Hepatocyte (in vitro differentiated cells): ENCODE measurements around the gene MKRN3. TPM values are rescaled to one million over a fixed set of nuclear protein-coding genes. Genes with fewer than 3 reads are reported as not detected.

Experiments used
- DNase-seq: peaks from one replicate; pipeline ENCODE4 v3.0.0-alpha.2; 2016; ENCODE audit warnings: low spot score
- H2AFZ ChIP-seq: fragments of 200-600 bp; sonication (generic); 2 replicates; pipeline ENCODE4 v1.6.0; 2016; ENCODE audit warnings: antibody characterized with exemption, mild to moderate bottlenecking
- H3K27ac ChIP-seq: fragments of 200-600 bp; sonication (generic); 2 replicates; pipeline ENCODE4 v1.5.1; 2016; ENCODE audit warnings: mild to moderate bottlenecking
- H3K27me3 ChIP-seq: fragments of 200-600 bp; sonication (generic); 2 replicates; pipeline ENCODE4 v1.6.1; 2016
- H3K36me3 ChIP-seq: fragments of 200-600 bp; sonication (generic); replicated peaks from 2 replicates; pipeline ENCODE4 v1.5.1; 2016; ENCODE audit warnings: low read depth; ENCODE audit not compliant: insufficient read depth
- H3K4me1 ChIP-seq: fragments of 200-600 bp; sonication (generic); 2 replicates; pipeline ENCODE4 v1.5.1; 2016; ENCODE audit warnings: mild to moderate bottlenecking, moderate library complexity; ENCODE audit not compliant: insufficient read depth
- H3K4me2 ChIP-seq: fragments of 200-600 bp; sonication (generic); 2 replicates; pipeline ENCODE4 v1.6.0; 2016
- H3K4me3 ChIP-seq: fragments of 200-600 bp; sonication (generic); 2 replicates; pipeline ENCODE4 v1.5.1; 2016; ENCODE audit warnings: mild to moderate bottlenecking
- H3K79me2 ChIP-seq: fragments of 200-600 bp; sonication (generic); 2 replicates; pipeline ENCODE4 v1.6.0; 2017; ENCODE audit warnings: mild to moderate bottlenecking
- H3K9me2 ChIP-seq: fragments of 200-600 bp; sonication (generic); replicated peaks from 2 replicates; pipeline ENCODE4 v1.6.0; 2017; ENCODE audit warnings: mild to moderate bottlenecking; ENCODE audit not compliant: insufficient read depth
- H3K9me3 ChIP-seq: fragments of 200-600 bp; sonication (generic); 2 replicates; pipeline ENCODE4 v1.5.1; 2016; ENCODE audit warnings: low read depth, mild to moderate bottlenecking
- H4K20me1 ChIP-seq: fragments of 200-600 bp; sonication (generic); 2 replicates; pipeline ENCODE4 v1.6.0; 2016; ENCODE audit warnings: mild to moderate bottlenecking; ENCODE audit not compliant: insufficient read depth, poor library complexity, severe bottlenecking
- CTCF ChIP-seq: fragments of 200-600 bp; sonication (generic); IDR thresholded peaks from 2 replicates; pipeline ENCODE4 v1.5.1; 2016; ENCODE audit warnings: antibody characterized with exemption, mild to moderate bottlenecking; ENCODE audit not compliant: poor library complexity
- EZH2 ChIP-seq: fragments of 200-600 bp; sonication (generic); IDR thresholded peaks from 2 replicates; pipeline ENCODE4 v1.6.1; 2016; ENCODE audit warnings: antibody characterized with exemption, mild to moderate bottlenecking, borderline replicate concordance
- EZH2phosphoT487 ChIP-seq: fragments of 200-600 bp; sonication (generic); IDR thresholded peaks from one replicate; pipeline ENCODE4 v1.6.1; 2018; ENCODE audit warnings: antibody characterized with exemption, mild to moderate bottlenecking, low read depth, moderate library complexity; ENCODE audit not compliant: unreplicated experiment, severe bottlenecking
- WGBS: methylation state at CpG from one replicate; pipeline ENCODE4 v1.1.6; 2016; ENCODE audit warnings: low lambda C conversion rate; ENCODE audit errors: missing lambda C conversion rate; 5-methylcytosine and 5-hydroxymethylcytosine counted together
- polyA plus RNA-seq: library from polyadenylated mRNA; unstranded; fragments of >200 nt; fragmentation: Nextera tagmentation; extraction: Ambion mirVana; gene quantifications from 2 replicates; pipeline ENCODE4 v1.2.1, GENCODE V29; 2016
- total RNA-seq: library from RNA; depleted of rRNA; stranded (reverse); fragments of >200 nt; gene quantifications from 2 replicates; pipeline ENCODE4 v1.2.3, GENCODE V29; 2014

MKRN3 gene
- total and polyA plus RNA-seq, 2 experiments from 2014 or later: 0.57 TPM; not detected in 1

GRCh38 chr15:23599053-23599452 lies 33.6 kb downstream of the MKRN3 start:
- Histone ChIP-seq H2AFZ (no peak overlapping the region), H3K27ac (no peak overlapping the region), H3K79me2 (no peaks in the 10 kb centered on the region), H3K4me2 (no peak overlapping the region), H3K27me3 (no peaks in the 10 kb centered on the region), H3K9me2 (no peaks in the 10 kb centered on the region), H4K20me1 (no peaks in the 10 kb centered on the region), H3K4me1 (no peaks in the 10 kb centered on the region), H3K36me3 (no peaks in the 10 kb centered on the region), H3K4me3 (no peak overlapping the region), H3K9me3 (no peaks in the 10 kb centered on the region)
- TF ChIP-seq EZH2: no peak
- TF ChIP-seq EZH2phosphoT487: no peak
- TF ChIP-seq CTCF: no peak
- DNase-seq: no peak
- 75% methylated on average over 1 of the region's 1 CpG for WGBS

DNA sequence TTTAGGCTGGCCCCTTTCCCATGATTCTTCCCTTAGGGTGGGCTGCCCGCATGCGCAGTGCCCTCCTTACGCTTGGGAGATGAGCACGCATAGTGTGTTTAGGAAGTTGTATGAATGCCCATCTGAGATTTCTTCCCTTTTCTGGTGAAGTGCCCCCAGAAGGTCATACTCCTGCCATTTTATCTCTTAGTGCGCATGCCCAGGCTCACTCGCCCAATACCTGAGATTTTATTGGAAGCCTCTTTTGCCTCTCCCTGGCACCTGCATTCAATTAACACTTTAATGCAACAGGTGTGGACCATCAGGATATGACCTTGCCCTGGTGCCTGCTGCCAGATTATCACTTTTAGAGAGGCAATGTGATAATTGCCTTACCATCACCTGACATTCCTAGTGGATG lies 36.6 kb downstream of the MKRN3 start:
- Histone ChIP-seq H3K27ac (no peak overlapping the region), H3K79me2 (no peaks in the 10 kb centered on the region), H3K27me3 (no peaks in the 10 kb centered on the region), H3K9me3 (no peaks in the 10 kb centered on the region), H3K9me2 (no peaks in the 10 kb centered on the region), H3K4me3 (no peak overlapping the region), H3K4me1 (no peaks in the 10 kb centered on the region), H3K36me3 (no peaks in the 10 kb centered on the region), H2AFZ (no peak overlapping the region), H4K20me1 (no peaks in the 10 kb centered on the region), H3K4me2 (no peak overlapping the region)
- TF ChIP-seq CTCF (no peak), EZH2 (no peak), EZH2phosphoT487 (no peak)
- WGBS: 93% methylated on average over 6 of the region's 6 CpGs
- DNase-seq: no peak

DNA sequence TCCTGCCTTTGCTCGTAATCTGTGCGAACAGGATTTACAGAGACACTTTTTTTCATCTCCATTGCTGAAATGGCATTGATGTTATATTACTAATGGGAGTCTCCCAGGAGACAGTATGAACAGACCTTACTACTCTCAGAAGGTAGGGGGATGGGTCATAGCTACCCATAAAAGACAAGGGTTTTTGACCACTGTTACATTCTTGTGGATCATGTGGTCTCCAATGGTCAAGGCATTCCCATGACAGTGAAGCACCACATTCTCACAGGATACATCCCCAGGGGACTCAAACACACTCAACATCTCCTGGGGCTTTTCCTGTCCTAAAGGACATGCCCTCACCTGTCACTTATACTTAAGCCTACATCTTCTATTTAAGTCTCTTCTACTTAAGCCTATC lies 40.8 kb downstream of the MKRN3 start:
- Histone ChIP-seq H3K36me3 (no peaks in the 10 kb centered on the region), H3K9me3 (no peaks in the 10 kb centered on the region), H3K4me2 (no peak overlapping the region), H4K20me1 (no peaks in the 10 kb centered on the region), H3K79me2 (no peaks in the 10 kb centered on the region), H3K9me2 (no peaks in the 10 kb centered on the region), H3K4me3 (no peak overlapping the region), H3K27ac (no peak overlapping the region), H3K4me1 (no peaks in the 10 kb centered on the region), H3K27me3 (no peaks in the 10 kb centered on the region), H2AFZ (no peak overlapping the region)
- TF ChIP-seq EZH2 (no peak), EZH2phosphoT487 (no peak), CTCF (no peak)
- DNase-seq: no peak
- WGBS: 73% methylated on average over 2 of the region's 2 CpGs

DNA sequence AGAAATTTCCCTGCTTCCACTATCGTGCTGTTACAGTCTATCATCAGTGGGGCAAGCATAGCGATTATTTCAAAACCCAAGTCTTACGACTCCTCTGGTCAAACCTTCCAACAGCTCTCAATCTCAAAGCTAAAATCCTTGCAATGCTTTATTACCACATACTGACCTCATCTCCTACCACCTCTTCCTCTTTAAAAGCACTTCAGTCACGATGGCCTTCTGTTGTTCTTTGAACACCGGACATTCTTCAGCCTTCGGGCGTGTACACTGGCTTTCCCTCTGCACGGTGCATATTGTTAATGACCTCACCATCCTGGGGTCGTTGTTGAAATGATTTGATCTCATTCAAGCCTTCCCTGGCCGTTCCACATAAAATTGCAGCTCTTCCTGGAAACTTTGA lies 51.1 kb downstream of the MKRN3 start:
- 70% methylated on average over 10 of the region's 10 CpGs for WGBS
- H4K20me1 ChIP-seq: no peaks in the 10 kb centered on the region
- no peaks in the 10 kb centered on the region for H3K9me2 ChIP-seq
- no peak for DNase-seq
- no peak overlapping the region for H2AFZ ChIP-seq
- no peak overlapping the region for H3K4me3 ChIP-seq
- no peaks in the 10 kb centered on the region for H3K4me1 ChIP-seq
- H3K27ac ChIP-seq: no peak overlapping the region
- no peaks in the 10 kb centered on the region for H3K79me2 ChIP-seq
- H3K9me3 ChIP-seq: no peaks in the 10 kb centered on the region
- H3K27me3 ChIP-seq: no peaks in the 10 kb centered on the region
- TF ChIP-seq EZH2phosphoT487 (no peak), CTCF (no peak), EZH2 (no peak)
- no peaks in the 10 kb centered on the region for H3K36me3 ChIP-seq
- H3K4me2 ChIP-seq: no peak overlapping the region
